Liver (tissue), 9 donors: ENCODE results near the gene FSD1. TPM values are rescaled to one million over a fixed set of nuclear protein-coding genes. Genes with fewer than 3 reads are reported as not detected.

Source experiments
- DNase-seq: peaks from one replicate; pipeline ENCODE4 v3.0.0-alpha.2; 2017; ENCODE audit warnings: low spot score
- H3K27ac ChIP-seq, 2 donors: one replicate each; pipeline ENCODE4 v1.7.0; 2013; ENCODE audit warnings: inconsistent platforms in 2 of 2, low read length in 2 of 2, control low read depth in 1 of 2, low read depth in 1 of 2, mild to moderate bottlenecking in 1 of 2
- H3K27me3 ChIP-seq, 4 donors: one replicate each; pipeline versions ENCODE4 v1.6.1 to v1.7.0; 2013; ENCODE audit warnings: low read length in 3 of 4, inconsistent platforms in 1 of 4, mild to moderate bottlenecking in 1 of 4, moderate library complexity in 1 of 4; ENCODE audit not compliant: control insufficient read depth in 4 of 4, insufficient read depth in 4 of 4
- H3K36me3 ChIP-seq, 4 donors: one replicate each; pipeline versions ENCODE4 v1.6.1 to v1.7.0; 2013; ENCODE audit warnings: low read length in 3 of 4, mild to moderate bottlenecking in 3 of 4, low read depth in 1 of 4, moderate library complexity in 1 of 4; ENCODE audit not compliant: control insufficient read depth in 4 of 4, insufficient read depth in 3 of 4
- H3K4me1 ChIP-seq, 4 donors: one replicate each; pipeline versions ENCODE4 v1.6.1 to v1.7.0; 2013; ENCODE audit warnings: low read length in 3 of 4, mild to moderate bottlenecking in 3 of 4, moderate library complexity in 1 of 4; ENCODE audit not compliant: control insufficient read depth in 4 of 4, insufficient read depth in 4 of 4
- H3K4me3 ChIP-seq, 3 donors: one replicate each; pipeline versions ENCODE4 v1.6.1 to v1.7.0; 2013; ENCODE audit warnings: low read length in 3 of 3, control low read depth in 1 of 3, low read depth in 1 of 3, mild to moderate bottlenecking in 1 of 3
- H3K9ac ChIP-seq, 2 donors: one replicate each; pipeline ENCODE4 v1.7.0; 2013; ENCODE audit warnings: low read length in 2 of 2, mild to moderate bottlenecking in 2 of 2, moderate library complexity in 2 of 2, control low read depth in 1 of 2, low read depth in 1 of 2
- H3K9me3 ChIP-seq, 4 donors: one replicate each; pipeline versions ENCODE4 v1.6.1 to v1.7.0; 2013; ENCODE audit warnings: low read length in 3 of 4; ENCODE audit not compliant: control insufficient read depth in 4 of 4
- EGR1 ChIP-seq, 2 donors: IDR thresholded peaks; 2 replicates each; pipeline ENCODE4 v1.6.1; 2016 to 2018; ENCODE audit warnings: antibody characterized with exemption in 2 of 2, low read depth in 2 of 2
- FOXA1 ChIP-seq: IDR thresholded peaks from 2 replicates; pipeline ENCODE4 v1.6.1; 2016; ENCODE audit warnings: antibody characterized with exemption
- FOXA2 ChIP-seq: IDR thresholded peaks from 2 replicates; pipeline ENCODE4 v1.6.1; 2016; ENCODE audit warnings: antibody characterized with exemption
- GABPA ChIP-seq, 2 donors: IDR thresholded peaks in 1 of 2; conservative IDR thresholded peaks in 1 of 2; 2 replicates each; pipeline ENCODE4 v1.6.1; 2016; ENCODE audit warnings: antibody characterized with exemption in 2 of 2, mild to moderate bottlenecking in 1 of 2, moderate library complexity in 1 of 2
- HNF4A ChIP-seq, 2 donors: conservative IDR thresholded peaks; 2 replicates each; pipeline ENCODE4 v1.6.1; 2016; ENCODE audit warnings: antibody characterized with exemption in 2 of 2, mild to moderate bottlenecking in 2 of 2
- HNF4G ChIP-seq: IDR thresholded peaks from 2 replicates; pipeline ENCODE4 v1.6.1; 2016; ENCODE audit warnings: antibody characterized with exemption
- JUND ChIP-seq, 2 donors: IDR thresholded peaks; 2 replicates each; pipeline ENCODE4 v1.6.1; 2016; ENCODE audit warnings: antibody characterized with exemption in 2 of 2
- MAX ChIP-seq: IDR thresholded peaks from 2 replicates; pipeline ENCODE4 v1.6.1; 2016; ENCODE audit warnings: antibody characterized with exemption
- NR2F2 ChIP-seq: IDR thresholded peaks from 2 replicates; pipeline ENCODE4 v1.6.1; 2016; ENCODE audit warnings: antibody characterized with exemption
- RAD21 ChIP-seq, 2 donors: IDR thresholded peaks; 2 replicates each; pipeline ENCODE4 v1.6.1; 2016; ENCODE audit warnings: antibody characterized with exemption in 2 of 2, mild to moderate bottlenecking in 2 of 2
- REST ChIP-seq: IDR thresholded peaks from 2 replicates; pipeline ENCODE4 v1.6.1; 2016; ENCODE audit warnings: antibody characterized with exemption, mild to moderate bottlenecking
- RXRA ChIP-seq, 2 donors: IDR thresholded peaks; 2 replicates each; pipeline ENCODE4 v1.6.1; 2017 to 2018; ENCODE audit warnings: antibody characterized with exemption in 2 of 2, mild to moderate bottlenecking in 1 of 2
- SP1 ChIP-seq: IDR thresholded peaks from 2 replicates; pipeline ENCODE4 v1.6.1; 2018; ENCODE audit warnings: antibody characterized with exemption, mild to moderate bottlenecking
- TAF1 ChIP-seq: conservative IDR thresholded peaks from 2 replicates; pipeline ENCODE4 v1.6.1; 2016; ENCODE audit warnings: antibody characterized with exemption, mild to moderate bottlenecking
- YY1 ChIP-seq: IDR thresholded peaks from 2 replicates; pipeline ENCODE4 v1.6.1; 2016; ENCODE audit warnings: antibody characterized with exemption, mild to moderate bottlenecking
- ZBTB33 ChIP-seq: IDR thresholded peaks from 2 replicates; pipeline ENCODE4 v1.6.1; 2016; ENCODE audit warnings: antibody characterized with exemption
- WGBS: extraction: QIAGEN DNeasy Blood & Tissue Kit; methylation state at CpG from one replicate; pipeline ENCODE4 v1.1.7; 2013; 5-methylcytosine and 5-hydroxymethylcytosine counted together
- polyA plus RNA-seq, 2 donors: library from polyadenylated mRNA; stranded (reverse) in 1 of 2; unstranded in 1 of 2; fragments of 200-250 nt in 1 of 2; fragments of >200 nt in 1 of 2; fragmentation: Nextera tagmentation in 1 of 2; extraction: Ambion mirVana in 1 of 2; gene quantifications; one replicate each; pipeline versions ENCODE4 v1.2.1 to v1.2.3, GENCODE V29; 2013 to 2015
- total RNA-seq, 2 donors: library from RNA; depleted of rRNA; stranded (reverse); fragments of >200 nt; gene quantifications; one replicate each; pipeline ENCODE4 v1.2.3, GENCODE V29; 2014
- TF ChIP-seq, protein P1 (sequence below): IDR thresholded peaks from 2 replicates; pipeline ENCODE4 v1.6.1; 2016; ENCODE audit warnings: antibody characterized with exemption
- TF ChIP-seq, protein P2 (sequence below): fragments of 150-350 bp; IDR thresholded peaks from 2 replicates; pipeline ENCODE4 v1.5.1; 2017; ENCODE audit warnings: improper control_type of control experiment, low read depth, low read length; ENCODE audit not compliant: missing input control
- donor health status: healthy.
- donor health status: healthy.
- donor health status: healthy.
- donor health status: healthy.
- donor health status: healthy.

The FSD1 gene
- total and polyA plus RNA-seq, 4 donors = 0.05 to 0.92 (median 0.19) TPM; not detected in 1

GRCh38 chr19:4342314-4342614, 37.9 kb downstream of the FSD1 start:
- no peaks in the 10 kb centered on the region for H3K9me3 ChIP-seq
- no peaks in the 10 kb centered on the region for H3K36me3 ChIP-seq
- H3K27me3 ChIP-seq = no peaks in the 10 kb centered on the region
- peak overlapping the region; percentile 93 to 95 for H3K27ac ChIP-seq
- peak overlapping the region; percentile 2 to 34 (median 34) for H3K4me3 ChIP-seq
- TF ChIP-seq REST (no peak), RAD21 (IDR thresholded peaks at IDR 0.05) (no peak), NR2F2 (no peak), MAX (no peak), HNF4A (conservative IDR thresholded peaks at IDR 0.05) (no peak)
- TF ChIP-seq, protein P1, sequence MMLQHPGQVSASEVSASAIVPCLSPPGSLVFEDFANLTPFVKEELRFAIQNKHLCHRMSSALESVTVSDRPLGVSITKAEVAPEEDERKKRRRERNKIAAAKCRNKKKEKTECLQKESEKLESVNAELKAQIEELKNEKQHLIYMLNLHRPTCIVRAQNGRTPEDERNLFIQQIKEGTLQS = no peak
- peak overlapping the region; percentile 45 to 75 for H3K9ac ChIP-seq
- WGBS = 2% methylated on average over 10 of the region's 10 CpGs
- peaks cover 8 to 59% (median 49%) of the 10 kb centered on the region in 4 donors for H3K4me1 ChIP-seq
- DNase-seq = no peak

DNA sequence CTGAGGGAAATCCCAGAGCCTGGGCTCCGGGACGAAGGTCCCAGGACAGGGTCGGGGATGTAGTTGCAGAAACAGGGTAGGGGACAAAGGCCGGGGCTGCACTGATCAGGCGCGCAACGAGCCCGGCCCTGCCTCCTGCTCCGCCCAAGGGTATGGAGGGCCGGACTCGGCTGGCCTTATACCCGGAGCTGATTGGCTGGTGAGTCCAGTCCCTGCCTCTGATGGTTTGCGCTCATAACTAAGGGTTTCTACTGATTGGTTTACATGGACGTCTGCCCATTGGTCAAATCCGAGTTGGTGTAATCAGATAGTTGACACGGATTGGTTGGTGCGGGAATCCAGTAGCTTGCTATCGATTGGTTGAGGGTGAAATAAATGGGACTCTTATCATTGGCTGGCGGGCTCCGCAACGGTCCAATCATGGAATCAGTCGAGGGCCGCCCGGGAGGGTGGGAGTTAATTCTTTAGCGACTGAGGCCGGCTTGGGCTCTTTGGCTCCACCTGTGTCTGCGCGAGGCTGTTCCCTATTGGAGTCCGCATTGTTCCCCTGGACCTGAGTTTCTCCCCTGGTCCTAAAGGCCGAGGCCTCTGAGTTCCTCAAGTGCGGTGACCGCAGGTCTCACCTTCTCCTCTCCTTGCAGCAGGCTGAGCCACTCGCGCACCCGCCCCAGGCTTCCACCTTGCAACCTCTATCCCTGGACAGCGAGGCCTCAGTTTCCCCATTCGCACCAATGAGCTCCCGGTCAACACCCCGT, 38.4 kb downstream of the FSD1 start:
- no peaks in the 10 kb centered on the region for H3K27me3 ChIP-seq
- TF ChIP-seq YY1 = peak; percentile 88
- TF ChIP-seq ZBTB33 = peak; percentile 73
- TF ChIP-seq SP1 = peak; percentile 100
- peak; percentile 92 for TF ChIP-seq REST
- peak in 1 of 2 donors; percentile 87 for TF ChIP-seq EGR1 (IDR thresholded peaks at IDR 0.05; ENCODE audit: low read depth in 2 of 2)
- TF ChIP-seq, protein P1 = peak; percentile 64
- TF ChIP-seq, protein P2, sequence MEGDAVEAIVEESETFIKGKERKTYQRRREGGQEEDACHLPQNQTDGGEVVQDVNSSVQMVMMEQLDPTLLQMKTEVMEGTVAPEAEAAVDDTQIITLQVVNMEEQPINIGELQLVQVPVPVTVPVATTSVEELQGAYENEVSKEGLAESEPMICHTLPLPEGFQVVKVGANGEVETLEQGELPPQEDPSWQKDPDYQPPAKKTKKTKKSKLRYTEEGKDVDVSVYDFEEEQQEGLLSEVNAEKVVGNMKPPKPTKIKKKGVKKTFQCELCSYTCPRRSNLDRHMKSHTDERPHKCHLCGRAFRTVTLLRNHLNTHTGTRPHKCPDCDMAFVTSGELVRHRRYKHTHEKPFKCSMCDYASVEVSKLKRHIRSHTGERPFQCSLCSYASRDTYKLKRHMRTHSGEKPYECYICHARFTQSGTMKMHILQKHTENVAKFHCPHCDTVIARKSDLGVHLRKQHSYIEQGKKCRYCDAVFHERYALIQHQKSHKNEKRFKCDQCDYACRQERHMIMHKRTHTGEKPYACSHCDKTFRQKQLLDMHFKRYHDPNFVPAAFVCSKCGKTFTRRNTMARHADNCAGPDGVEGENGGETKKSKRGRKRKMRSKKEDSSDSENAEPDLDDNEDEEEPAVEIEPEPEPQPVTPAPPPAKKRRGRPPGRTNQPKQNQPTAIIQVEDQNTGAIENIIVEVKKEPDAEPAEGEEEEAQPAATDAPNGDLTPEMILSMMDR = no peak
- TF ChIP-seq RXRA (IDR thresholded peaks at IDR 0.05) = peak; percentile 88 to 94
- TF ChIP-seq MAX = peak; percentile 98
- peak; percentile 26 to 51 for TF ChIP-seq JUND (IDR thresholded peaks at IDR 0.05)
- TF ChIP-seq GABPA (IDR thresholded peaks at IDR 0.05 in 1 of 2, conservative IDR thresholded peaks at IDR 0.05 in 1 of 2) = peak in 1 of 2 donors; percentile 64
- TF ChIP-seq HNF4G = peak; percentile 94
- peak; percentile 51 for TF ChIP-seq NR2F2
- peak; percentile 72 for TF ChIP-seq FOXA1
- TF ChIP-seq RAD21 (IDR thresholded peaks at IDR 0.05) = peak; percentile 35 to 37
- TF ChIP-seq FOXA2 = peak; percentile 62
- peak; percentile 97 to 99 for TF ChIP-seq HNF4A (conservative IDR thresholded peaks at IDR 0.05)
- peak; percentile 27 for TF ChIP-seq TAF1
- under 1% methylated on average over 39 of the region's 39 CpGs for WGBS
- H3K36me3 ChIP-seq = peaks cover 0 to 2% (median 0%) of the 10 kb centered on the region in 4 donors
- DNase-seq = peak; percentile 90
- H3K4me3 ChIP-seq = peak overlapping the region; percentile 54 to 84 (median 82)
- H3K9ac ChIP-seq = peak overlapping the region in 1 of 2 donors; percentile 10
- peak overlapping the region; percentile 93 to 95 for H3K27ac ChIP-seq
- peaks cover 8 to 58% (median 49%) of the 10 kb centered on the region in 4 donors for H3K4me1 ChIP-seq
- no peaks in the 10 kb centered on the region for H3K9me3 ChIP-seq
